H1 (cell line): Measurements from ENCODE around the gene GPR180. TPM values are rescaled to one million over a fixed set of nuclear protein-coding genes. Genes with fewer than 3 reads are reported as not detected.
A peak's percentile ranks its signal among the peaks of the same experiment; 100 is the strongest.

Source experiments
- CTCF ChIA-PET: fragments of 300-600 bp; sonication (Branson Sonifier 250); formaldehyde crosslinking; loops from one replicate; lab custom pipeline; 2021; ENCODE audit not compliant: partially characterized antibody; lab: Charles Lee
- POLR2A ChIA-PET: fragments of 300-600 bp; sonication (Branson Sonifier 250); formaldehyde crosslinking; loops from one replicate; lab custom pipeline; 2021; ENCODE audit warnings: inconsistent platforms; ENCODE audit not compliant: partially characterized antibody; lab: Charles Lee
- DNase-seq, 2 experiments: peaks; one replicate each; pipeline versions ENCODE4 v3.0.0 to v3.0.0-alpha.2; 2010 to 2022; ENCODE audit warnings: low spot score in 2 of 2, low read depth in 1 of 2, mixed read lengths in 1 of 2
- FAIRE-seq: peaks from 2 replicates; lab custom pipeline; 2011; peaks lifted over from hg19 to GRCh38; lab: Jason Lieb, UNC
- H2AFZ ChIP-seq: 2 replicates; pipeline ENCODE4 v1.8.1; 2012; ENCODE audit warnings: low read length, inconsistent platforms
- H2AK5ac ChIP-seq: 2 replicates; pipeline ENCODE4 v1.6.1; 2013; ENCODE audit warnings: low read depth, low read length
- H2BK120ac ChIP-seq: replicated peaks from 2 replicates; pipeline ENCODE3; 2013; ENCODE audit warnings: low read depth, low read length, inconsistent platforms
- H2BK12ac ChIP-seq: 2 replicates; pipeline ENCODE4 v1.6.1; 2013; ENCODE audit warnings: low read depth, low read length
- H2BK15ac ChIP-seq: 2 replicates; pipeline ENCODE4 v1.6.1; 2013; ENCODE audit warnings: low read length
- H2BK20ac ChIP-seq: 2 replicates; pipeline ENCODE4 v1.6.1; 2013; ENCODE audit warnings: low read length
- H2BK5ac ChIP-seq: 2 replicates; pipeline ENCODE4 v1.6.1; 2013; ENCODE audit warnings: low read depth, low read length
- H3K14ac ChIP-seq: 2 replicates; pipeline ENCODE4 v1.6.1; 2013; ENCODE audit warnings: inconsistent platforms; ENCODE audit not compliant: insufficient read length
- H3K18ac ChIP-seq: 2 replicates; pipeline ENCODE4 v1.6.1; 2013; ENCODE audit warnings: low read length; ENCODE audit errors: extremely low read depth
- H3K23ac ChIP-seq: 2 replicates; pipeline ENCODE4 v1.6.1; 2013; ENCODE audit warnings: inconsistent platforms; ENCODE audit not compliant: insufficient read length
- H3K23me2 ChIP-seq: 2 replicates; pipeline ENCODE4 v1.6.1; 2013; ENCODE audit warnings: low read depth, low read length
- H3K27ac ChIP-seq: 2 replicates; pipeline ENCODE4 v1.6.1; 2011; ENCODE audit warnings: low read depth, low read length, inconsistent platforms
- H3K27me3 ChIP-seq, 4 experiments: replicated peaks in 1 of 4; 1 replicate in 1 of 4; 2 replicates in 3 of 4; pipeline versions ENCODE4 v1.6.1 to v1.8.1; 2011 to 2013; ENCODE audit warnings: low read length in 3 of 4, mild to moderate bottlenecking in 3 of 4, inconsistent platforms in 2 of 4, mixed read lengths in 2 of 4, moderate library complexity in 1 of 4; ENCODE audit not compliant: control insufficient read depth in 3 of 4, insufficient read depth in 3 of 4; ENCODE audit errors: extremely low read depth in 1 of 4
- H3K36me3 ChIP-seq, 4 experiments: 2 replicates each; pipeline versions ENCODE4 v1.6.1 to v1.8.1; 2011 to 2013; ENCODE audit warnings: mild to moderate bottlenecking in 4 of 4, low read length in 3 of 4, moderate library complexity in 2 of 4, control low read depth in 1 of 4, inconsistent platforms in 1 of 4; ENCODE audit not compliant: insufficient read depth in 4 of 4, control insufficient read depth in 2 of 4
- H3K4ac ChIP-seq: replicated peaks from 2 replicates; pipeline ENCODE3; 2013; ENCODE audit warnings: low read length, low read depth, mixed read lengths, inconsistent platforms; ENCODE audit not compliant: insufficient read length
- H3K4me1 ChIP-seq, 4 experiments: replicated peaks in 1 of 4; 1 replicate in 1 of 4; 2 replicates in 3 of 4; pipeline versions ENCODE4 v1.6.1 to v1.8.1; 2011 to 2013; ENCODE audit warnings: low read length in 3 of 4, inconsistent platforms in 2 of 4, mixed read lengths in 1 of 4; ENCODE audit not compliant: insufficient read depth in 4 of 4, control insufficient read depth in 3 of 4
- H3K4me2 ChIP-seq, 2 experiments: 2 replicates each; pipeline versions ENCODE4 v1.6.1 to v1.8.1; 2011 to 2013; ENCODE audit warnings: low read depth in 2 of 2, low read length in 2 of 2, control low read depth in 1 of 2, inconsistent platforms in 1 of 2, mild to moderate bottlenecking in 1 of 2; ENCODE audit not compliant: insufficient read depth in 1 of 2
- H3K4me3 ChIP-seq, 4 experiments: fragments of 200-600, 300-600 bp in 1 of 4; sonication (generic), shearing (Covaris generic), sonication (Bioruptor Twin) in 1 of 4; 2 replicates each; pipeline versions ENCODE4 v1.5.1 to v1.8.1; 2011 to 2016; ENCODE audit warnings: low read length in 4 of 4, low read depth in 3 of 4, control low read depth in 2 of 4, inconsistent platforms in 2 of 4, mild to moderate bottlenecking in 2 of 4, mixed read lengths in 1 of 4, moderate library complexity in 1 of 4; ENCODE audit not compliant: insufficient read depth in 2 of 4; ENCODE audit errors: extremely low read depth in 1 of 4
- H3K56ac ChIP-seq: replicated peaks from 2 replicates; pipeline ENCODE3; 2013; ENCODE audit warnings: low read depth, mild to moderate bottlenecking, mixed read lengths, low read length, inconsistent platforms; ENCODE audit not compliant: insufficient read length
- H3K79me1 ChIP-seq: 2 replicates; pipeline ENCODE4 v1.6.1; 2013; ENCODE audit warnings: low read depth, low read length, control low read depth
- H3K79me2 ChIP-seq, 2 experiments: 2 replicates each; pipeline versions ENCODE4 v1.6.1 to v1.8.1; 2012 to 2013; ENCODE audit warnings: low read length in 2 of 2, mild to moderate bottlenecking in 2 of 2, inconsistent platforms in 1 of 2; ENCODE audit not compliant: insufficient read depth in 2 of 2, control insufficient read depth in 1 of 2
- H3K9ac ChIP-seq, 4 experiments: replicated peaks in 1 of 4; 1 replicate in 1 of 4; 2 replicates in 3 of 4; pipeline versions ENCODE4 v1.6.1 to v1.8.1; 2011 to 2013; ENCODE audit warnings: low read depth in 3 of 4, low read length in 3 of 4, control low read depth in 2 of 4, mild to moderate bottlenecking in 2 of 4, moderate library complexity in 2 of 4, inconsistent platforms in 1 of 4; ENCODE audit errors: extremely low read depth in 1 of 4
- H3K9me3 ChIP-seq, 2 experiments: 2 replicates each; pipeline versions ENCODE4 v1.6.1 to v1.8.1; 2012 to 2013; ENCODE audit warnings: mild to moderate bottlenecking in 2 of 2, moderate library complexity in 2 of 2, control low read depth in 1 of 2, inconsistent platforms in 1 of 2, low read depth in 1 of 2, low read length in 1 of 2, mixed read lengths in 1 of 2; ENCODE audit not compliant: insufficient read depth in 2 of 2
- H4K20me1 ChIP-seq, 2 experiments: replicated peaks in 1 of 2; 2 replicates each; pipeline versions ENCODE3 to v1.8.1; 2011 to 2013; ENCODE audit warnings: inconsistent platforms in 2 of 2, low read length in 2 of 2, mild to moderate bottlenecking in 1 of 2; ENCODE audit not compliant: insufficient read depth in 2 of 2, control insufficient read depth in 1 of 2
- H4K5ac ChIP-seq: 2 replicates; pipeline ENCODE4 v1.6.1; 2013; ENCODE audit warnings: low read length, low read depth, mixed read lengths, inconsistent platforms; ENCODE audit not compliant: insufficient read length
- H4K8ac ChIP-seq: 2 replicates; pipeline ENCODE4 v1.8.0; 2013; ENCODE audit warnings: mild to moderate bottlenecking, moderate library complexity, low read length, inconsistent platforms; ENCODE audit not compliant: insufficient read depth; ENCODE audit errors: extremely low read depth
- H4K91ac ChIP-seq: replicated peaks from 2 replicates; pipeline ENCODE3; 2013; ENCODE audit warnings: low read length, mixed read lengths, inconsistent platforms; ENCODE audit not compliant: insufficient read length
- ASH2L ChIP-seq: fragments of 200-600, 300-600 bp; sonication (generic); IDR thresholded peaks from one replicate; pipeline ENCODE4 v1.7.1; 2017; ENCODE audit warnings: low read length
- ATF2 ChIP-seq: IDR thresholded peaks from 2 replicates; pipeline ENCODE4 v1.6.1; 2012; ENCODE audit warnings: low read length, inconsistent platforms
- CREB1 ChIP-seq: IDR thresholded peaks from 2 replicates; pipeline ENCODE4 v1.6.1; 2012; ENCODE audit warnings: inconsistent platforms
- EZH2 ChIP-seq: fragments of 200-600 bp; sonication (generic); IDR thresholded peaks from 2 replicates; pipeline ENCODE4 v1.7.1; 2012; ENCODE audit warnings: low read depth, mild to moderate bottlenecking, moderate library complexity, low read length, inconsistent platforms; ENCODE audit not compliant: severe bottlenecking
- GTF2F1 ChIP-seq: IDR thresholded peaks from 2 replicates; pipeline ENCODE4 v1.6.1; 2012; ENCODE audit warnings: low read depth, low read length, improper control_type of control experiment, borderline replicate concordance
- JUND ChIP-seq: IDR thresholded peaks from 2 replicates; pipeline ENCODE4 v1.6.1; 2011; ENCODE audit warnings: mild to moderate bottlenecking, improper control_type of control experiment, low read length
- KDM5A ChIP-seq: fragments of 200-600 bp; IDR thresholded peaks from 2 replicates; pipeline ENCODE4 v1.7.1; 2012; ENCODE audit warnings: mild to moderate bottlenecking, low read length, inconsistent platforms, mixed read lengths
- MAX ChIP-seq: IDR thresholded peaks from 2 replicates; pipeline ENCODE4 v1.6.1; 2012; ENCODE audit warnings: inconsistent platforms
- SAP30 ChIP-seq: fragments of 300-600 bp; sonication (generic); IDR thresholded peaks from 2 replicates; pipeline ENCODE4 v1.7.1; 2012; ENCODE audit warnings: low read length, moderate library complexity, mild to moderate bottlenecking, inconsistent platforms; ENCODE audit not compliant: insufficient read depth, insufficient replicate concordance
- SIRT6 ChIP-seq: IDR thresholded peaks from one replicate; pipeline ENCODE4 v1.7.1; 2012; ENCODE audit warnings: low read length, inconsistent platforms
- SP1 ChIP-seq: IDR thresholded peaks from 2 replicates; pipeline ENCODE4 v1.6.1; 2011; ENCODE audit warnings: low read depth, low read length
- SUZ12 ChIP-seq: fragments of 200-600 bp; sonication (generic); IDR thresholded peaks from 2 replicates; pipeline ENCODE4 v1.6.1; 2012; ENCODE audit warnings: mild to moderate bottlenecking, inconsistent platforms, low read length, moderate library complexity, mixed read lengths
- WGBS, 2 experiments: shearing (Covaris generic) in 1 of 2; methylation state at CpG; one replicate each; pipeline versions ENCODE4 v1.1.6 to v1.1.7; 2013 to 2015; ENCODE audit warnings: low lambda C conversion rate in 2 of 2, mixed read lengths in 2 of 2, inconsistent platforms in 1 of 2, low coverage in 1 of 2, missing lambda C conversion rate in 1 of 2; ENCODE audit not compliant: insufficient replicate concordance in 2 of 2, insufficient coverage in 1 of 2, insufficient read length in 1 of 2; ENCODE audit errors: extremely low coverage in 1 of 2, missing lambda C conversion rate in 1 of 2; 5-methylcytosine and 5-hydroxymethylcytosine counted together
- polyA plus RNA-seq, 7 experiments: library from polyadenylated mRNA; depleted of rRNA in 3 of 7; stranded (reverse) in 5 of 7; unstranded in 2 of 7; fragments of >200 nt in 5 of 7; fragments of 200-250 nt in 2 of 7; gene quantifications; 1 replicate in 5 of 7; 2 replicates in 1 of 7; 4 replicates in 1 of 7; pipeline versions ENCODE4 v1.2.1 to v1.2.3, GENCODE V29; 2011 to 2013; ENCODE audit warnings: missing spikeins in 2 of 7, mixed read lengths in 2 of 7
- total RNA-seq: library from RNA; stranded (reverse); fragmentation: NEBNext Ultra II Directional; extraction: Animal tissue kit (Norgen Biotek cat#: 25700); gene quantifications from 2 replicates; pipeline ENCODE4 v1.2.1, GENCODE V29; 2021

The GPR180 gene
- total and polyA plus RNA-seq, 2 of the 8 experiments (the other 6 are each of a cell fraction or from before 2014, with no cell fraction given), result 1.8 to 4.8 TPM

GRCh38 chr13:94602467-94602866, 810 bp downstream of the GPR180 start:
- Histone ChIP-seq H4K5ac (no peak overlapping the region), H3K4me2 (peak overlapping the region; percentile 69 to 96), H3K4me1 (peaks cover 0 to 1% (median 0%) of the 10 kb centered on the region in 4 experiments; a peak in 2 of 7 replicates), H3K56ac (no peak overlapping the region), H2BK5ac (peak overlapping the region; percentile 91; the same call in 1 of the 2 replicates), H3K4ac (no peak overlapping the region), H3K79me1 (peaks cover 2% of the 10 kb centered on the region; the same call in 1 of the 2 replicates), H2BK12ac (no peak overlapping the region; the same call in 1 of the 2 replicates), H3K9ac (peak overlapping the region in 2 of 4 experiments; percentile 65 to 84; a peak in 5 of 7 replicates), H3K36me3 (peaks cover 3 to 14% (median 6%) of the 10 kb centered on the region in 4 experiments; a peak in 5 of 8 replicates), H3K27me3 (peaks cover 5 to 11% (median 8%) of the 10 kb centered on the region in 4 experiments), H2AFZ (no peak overlapping the region), H3K23me2 (peaks cover 5% of the 10 kb centered on the region; the same call in 1 of the 2 replicates), H4K8ac (no peak overlapping the region), H3K27ac (no peak overlapping the region), H2BK120ac (no peak overlapping the region), H2BK20ac (no peak overlapping the region), H3K4me3 (peak overlapping the region; percentile 81 to 87 (median 84)), H3K79me2 (peaks cover 0 to 19% of the 10 kb centered on the region in 2 experiments; a peak in 2 of 4 replicates), H4K91ac (no peak overlapping the region), H4K20me1 (no peaks in the 10 kb centered on the region), H3K23ac (no peak overlapping the region), H3K14ac (no peak overlapping the region), H2AK5ac (no peak overlapping the region), H3K18ac (peak overlapping the region; percentile 13; the same call in 1 of the 2 replicates), H3K9me3 (peaks cover 4 to 8% of the 10 kb centered on the region in 2 experiments), H2BK15ac (no peak overlapping the region)
- WGBS, 2 experiments, result 50% methylated on average over 1 of the region's 1 CpG; no CpG with 5 or more reads in 1 of the 2 experiments
- DNase-seq (no peak), FAIRE-seq (no peak)
- CTCF ChIA-PET, result interaction anchor here (0.6 to 5.2 kb wide), 3 partner anchors 15 to 1126 kb away, joined by 4 to 30 read pairs (median 4); no protein-coding TSS in a partner anchor
- POLR2A ChIA-PET, result interaction anchor here (1.2 to 1.8 kb wide), 5 partner anchors 14 to 53 kb away, joined by 3 to 9 read pairs (median 4); no protein-coding TSS in a partner anchor
- TF ChIP-seq KDM5A (no peak), MAX (no peak), SAP30 (no peak), EZH2 (no peak), CREB1 (no peak), ATF2 (no peak), SP1 (no peak), ASH2L (no peak), SUZ12 (no peak), GTF2F1 (no peak), SIRT6 (no peak), JUND (no peak)
